SK-N-SH (cell line): Measurements from ENCODE around the gene PCIF1. TPM values are rescaled to one million over a fixed set of nuclear protein-coding genes. Genes with fewer than 3 reads are reported as not detected.

Source experiments
- CTCF ChIA-PET: fragments of 300-600, 350-600 bp; formaldehyde crosslinking; extraction: SDS; loops from one replicate; lab custom pipeline; 2021; lab: Yijun Ruan, JAX
- POLR2A ChIA-PET: fragments of 350-600 bp; sonication (Branson Sonifier 250); formaldehyde crosslinking; extraction: SDS; loops from one replicate; lab custom pipeline; 2020; ENCODE audit warnings: antibody characterized with exemption, inconsistent platforms; lab: Yijun Ruan, JAX
- DNase-seq: peaks from one replicate; pipeline ENCODE4 v3.0.0; 2012
- H2AFZ ChIP-seq: fragments of 200-600 bp; sonication (generic); 2 replicates; pipeline ENCODE4 v1.8.1; 2016; ENCODE audit warnings: antibody characterized with exemption, mild to moderate bottlenecking, low read depth
- H3F3A ChIP-seq: fragments of 200-600 bp; sonication (generic); replicated peaks from 2 replicates; pipeline ENCODE3; 2016; ENCODE audit warnings: antibody characterized with exemption, mild to moderate bottlenecking; ENCODE audit not compliant: insufficient read depth
- H3K27ac ChIP-seq, 2 experiments: fragments of 200-500 bp in 1 of 2; fragments of 200-600 bp in 1 of 2; sonication (Bioruptor generic) in 1 of 2; sonication (generic), shearing (Covaris generic) in 1 of 2; 2 replicates each; pipeline versions ENCODE4 v1.5.1 to v1.6.1; 2014 to 2016; ENCODE audit warnings: low read depth in 2 of 2, inconsistent platforms in 1 of 2, low read length in 1 of 2, mild to moderate bottlenecking in 1 of 2, mixed read lengths in 1 of 2
- H3K27me3 ChIP-seq: fragments of 200-600 bp; sonication (generic), shearing (Covaris generic); 2 replicates; pipeline ENCODE4 v1.6.1; 2016; ENCODE audit warnings: mixed run types; ENCODE audit not compliant: insufficient read depth
- H3K36me3 ChIP-seq, 2 experiments: fragments of 200-500 bp in 1 of 2; fragments of 200-600 bp in 1 of 2; sonication (Bioruptor generic) in 1 of 2; sonication (generic) in 1 of 2; replicated peaks in 1 of 2; 2 replicates each; pipeline versions ENCODE3 to v1.5.1; 2014 to 2016; ENCODE audit warnings: low read length in 1 of 2, mild to moderate bottlenecking in 1 of 2; ENCODE audit not compliant: insufficient read depth in 2 of 2, control insufficient read depth in 1 of 2
- H3K4me1 ChIP-seq, 2 experiments: fragments of 200-500 bp in 1 of 2; fragments of 200-600 bp in 1 of 2; sonication (Bioruptor generic) in 1 of 2; sonication (generic), shearing (Covaris generic) in 1 of 2; 2 replicates each; pipeline versions ENCODE4 v1.5.1 to v1.6.1; 2014 to 2016; ENCODE audit warnings: low read depth in 1 of 2, low read length in 1 of 2, mixed run types in 1 of 2; ENCODE audit not compliant: insufficient read depth in 2 of 2, control insufficient read depth in 1 of 2
- H3K4me2 ChIP-seq: fragments of 200-600 bp; sonication (generic), shearing (Covaris generic); 2 replicates; pipeline ENCODE4 v1.6.1; 2017; ENCODE audit warnings: mixed run types
- H3K4me3 ChIP-seq, 2 experiments: fragments of 200-500 bp in 1 of 2; fragments of 200-600 bp in 1 of 2; sonication (Bioruptor generic) in 1 of 2; sonication (generic), shearing (Covaris generic) in 1 of 2; 2 replicates each; pipeline versions ENCODE4 v1.5.1 to v1.8.1; 2014 to 2016; ENCODE audit warnings: low read depth in 2 of 2, inconsistent platforms in 1 of 2, low read length in 1 of 2, mild to moderate bottlenecking in 1 of 2, mixed read lengths in 1 of 2, moderate library complexity in 1 of 2
- H3K79me2 ChIP-seq: fragments of 200-600 bp; sonication (generic); 2 replicates; pipeline ENCODE4 v1.8.1; 2017; ENCODE audit warnings: mild to moderate bottlenecking; ENCODE audit not compliant: insufficient read depth
- H3K9ac ChIP-seq: fragments of 200-600 bp; sonication (generic); 2 replicates; pipeline ENCODE4 v1.6.1; 2017; ENCODE audit warnings: mixed run types
- H3K9me2 ChIP-seq: fragments of 200-600 bp; sonication (generic); 2 replicates; pipeline ENCODE4 v1.6.1; 2017; ENCODE audit warnings: mixed run types
- H3K9me3 ChIP-seq: fragments of 200-600 bp; sonication (generic); 2 replicates; pipeline ENCODE4 v1.6.1; 2017; ENCODE audit warnings: mixed run types, mild to moderate bottlenecking, moderate library complexity
- H4K20me1 ChIP-seq: fragments of 200-600 bp; sonication (generic); 2 replicates; pipeline ENCODE4 v1.6.1; 2017; ENCODE audit warnings: mild to moderate bottlenecking, mixed run types; ENCODE audit not compliant: insufficient read depth
- EP300 ChIP-seq, 2 experiments: IDR thresholded peaks; 2 replicates each; pipeline versions ENCODE4 v1.4.0 to v1.6.1; 2012; ENCODE audit warnings: borderline replicate concordance in 1 of 2, low read depth in 1 of 2, low read length in 1 of 2
- EZH2phosphoT487 ChIP-seq: fragments of 200-600 bp; sonication (generic); IDR thresholded peaks from 2 replicates; pipeline ENCODE4 v1.6.1; 2017; ENCODE audit warnings: low read depth, mixed run types, mild to moderate bottlenecking, antibody characterized with exemption, moderate library complexity, borderline replicate concordance
- FOSL2 ChIP-seq: IDR thresholded peaks from 2 replicates; pipeline ENCODE4 v1.4.0; 2012; ENCODE audit warnings: low read depth, mild to moderate bottlenecking, moderate library complexity, borderline replicate concordance
- FOXM1 ChIP-seq: IDR thresholded peaks from 2 replicates; pipeline ENCODE4 v1.4.0; 2012; ENCODE audit warnings: low read depth, mild to moderate bottlenecking
- JUND ChIP-seq: IDR thresholded peaks from 2 replicates; pipeline ENCODE4 v1.4.0; 2012
- MEF2A ChIP-seq: IDR thresholded peaks from 2 replicates; pipeline ENCODE4 v1.4.0; 2012; ENCODE audit warnings: low read depth, borderline replicate concordance
- MXI1 ChIP-seq: IDR thresholded peaks from 2 replicates; pipeline ENCODE4 v1.6.1; 2012; ENCODE audit warnings: mild to moderate bottlenecking, low read depth, low read length, improper control_type of control experiment
- NFIC ChIP-seq: IDR thresholded peaks from 2 replicates; pipeline ENCODE4 v1.4.0; 2012; ENCODE audit warnings: borderline replicate concordance
- NRF1 ChIP-seq: IDR thresholded peaks from 2 replicates; pipeline ENCODE4 v1.6.1; 2012; ENCODE audit warnings: low read depth, mild to moderate bottlenecking, low read length
- TEAD4 ChIP-seq: IDR thresholded peaks from 2 replicates; pipeline ENCODE4 v1.4.0; 2012; ENCODE audit warnings: mild to moderate bottlenecking, borderline replicate concordance; ENCODE audit not compliant: insufficient read depth
- WGBS: methylation state at CpG from one replicate; pipeline ENCODE4 v1.1.6; 2017; ENCODE audit warnings: low lambda C conversion rate; 5-methylcytosine and 5-hydroxymethylcytosine counted together
- polyA plus RNA-seq, 3 experiments: library from polyadenylated mRNA; depleted of rRNA; stranded (reverse); fragments of >200 nt; gene quantifications; 2 replicates each; pipeline ENCODE4 v1.2.3, GENCODE V29; 2012
- TF ChIP-seq, protein P1 (sequence below): IDR thresholded peaks from 2 replicates; pipeline ENCODE4 v1.6.1; 2012; ENCODE audit warnings: mild to moderate bottlenecking, low read depth, low read length, moderate library complexity
- TF ChIP-seq, protein P2 (sequence below): IDR thresholded peaks from 2 replicates; pipeline ENCODE4 v1.4.0; 2012; ENCODE audit warnings: low read depth, borderline replicate concordance
- TF ChIP-seq, protein P3 (sequence below): IDR thresholded peaks from 2 replicates; pipeline ENCODE4 v1.4.0; 2012; ENCODE audit warnings: low read depth, borderline replicate concordance
- TF ChIP-seq, protein P4 (sequence below): fragments of 150-350 bp; IDR thresholded peaks from 2 replicates; pipeline ENCODE4 v1.6.1; 2016; ENCODE audit warnings: mild to moderate bottlenecking, low read depth, low read length

Gene PCIF1
- polyA plus RNA-seq, 1 of the 3 experiments (the other 2 are of a cell fraction) = 23.1 TPM

DNA sequence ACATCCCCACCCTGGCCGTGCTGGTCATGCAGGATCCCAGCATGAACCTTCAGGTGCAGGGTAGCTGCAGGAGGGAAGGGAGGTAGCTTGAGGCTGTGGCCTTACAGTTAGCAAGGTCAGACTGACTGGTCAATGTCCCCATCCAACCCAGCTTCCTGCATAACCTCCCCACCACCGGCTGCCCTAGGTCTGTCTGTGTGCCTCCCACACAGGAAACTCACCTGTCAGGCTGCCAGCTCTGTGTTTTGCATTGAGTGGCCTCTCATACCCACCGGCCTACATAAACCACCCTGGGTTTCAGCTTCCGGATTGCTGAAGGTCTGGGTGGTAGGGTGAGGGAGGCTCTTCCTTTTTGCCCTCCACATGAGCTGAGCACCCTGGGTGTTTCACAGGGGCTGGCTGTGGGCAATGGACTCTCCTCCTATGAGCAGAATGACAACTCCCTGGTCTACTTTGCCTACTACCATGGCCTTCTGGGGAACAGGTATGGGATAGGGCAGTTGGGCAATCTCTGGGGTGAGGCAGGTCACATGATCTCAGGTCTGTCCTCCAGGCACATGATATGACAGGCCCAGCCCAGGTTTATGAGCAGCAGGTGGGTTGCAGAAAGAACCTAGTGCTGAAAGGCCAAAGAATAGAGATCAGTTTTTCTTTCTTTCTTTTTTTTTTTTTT lies 41.5 kb upstream of the PCIF1 start (continued):
- TF ChIP-seq, protein P1, sequence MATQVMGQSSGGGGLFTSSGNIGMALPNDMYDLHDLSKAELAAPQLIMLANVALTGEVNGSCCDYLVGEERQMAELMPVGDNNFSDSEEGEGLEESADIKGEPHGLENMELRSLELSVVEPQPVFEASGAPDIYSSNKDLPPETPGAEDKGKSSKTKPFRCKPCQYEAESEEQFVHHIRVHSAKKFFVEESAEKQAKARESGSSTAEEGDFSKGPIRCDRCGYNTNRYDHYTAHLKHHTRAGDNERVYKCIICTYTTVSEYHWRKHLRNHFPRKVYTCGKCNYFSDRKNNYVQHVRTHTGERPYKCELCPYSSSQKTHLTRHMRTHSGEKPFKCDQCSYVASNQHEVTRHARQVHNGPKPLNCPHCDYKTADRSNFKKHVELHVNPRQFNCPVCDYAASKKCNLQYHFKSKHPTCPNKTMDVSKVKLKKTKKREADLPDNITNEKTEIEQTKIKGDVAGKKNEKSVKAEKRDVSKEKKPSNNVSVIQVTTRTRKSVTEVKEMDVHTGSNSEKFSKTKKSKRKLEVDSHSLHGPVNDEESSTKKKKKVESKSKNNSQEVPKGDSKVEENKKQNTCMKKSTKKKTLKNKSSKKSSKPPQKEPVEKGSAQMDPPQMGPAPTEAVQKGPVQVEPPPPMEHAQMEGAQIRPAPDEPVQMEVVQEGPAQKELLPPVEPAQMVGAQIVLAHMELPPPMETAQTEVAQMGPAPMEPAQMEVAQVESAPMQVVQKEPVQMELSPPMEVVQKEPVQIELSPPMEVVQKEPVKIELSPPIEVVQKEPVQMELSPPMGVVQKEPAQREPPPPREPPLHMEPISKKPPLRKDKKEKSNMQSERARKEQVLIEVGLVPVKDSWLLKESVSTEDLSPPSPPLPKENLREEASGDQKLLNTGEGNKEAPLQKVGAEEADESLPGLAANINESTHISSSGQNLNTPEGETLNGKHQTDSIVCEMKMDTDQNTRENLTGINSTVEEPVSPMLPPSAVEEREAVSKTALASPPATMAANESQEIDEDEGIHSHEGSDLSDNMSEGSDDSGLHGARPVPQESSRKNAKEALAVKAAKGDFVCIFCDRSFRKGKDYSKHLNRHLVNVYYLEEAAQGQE = no peak
- no peak for TF ChIP-seq MXI1
- TF ChIP-seq, protein P2, sequence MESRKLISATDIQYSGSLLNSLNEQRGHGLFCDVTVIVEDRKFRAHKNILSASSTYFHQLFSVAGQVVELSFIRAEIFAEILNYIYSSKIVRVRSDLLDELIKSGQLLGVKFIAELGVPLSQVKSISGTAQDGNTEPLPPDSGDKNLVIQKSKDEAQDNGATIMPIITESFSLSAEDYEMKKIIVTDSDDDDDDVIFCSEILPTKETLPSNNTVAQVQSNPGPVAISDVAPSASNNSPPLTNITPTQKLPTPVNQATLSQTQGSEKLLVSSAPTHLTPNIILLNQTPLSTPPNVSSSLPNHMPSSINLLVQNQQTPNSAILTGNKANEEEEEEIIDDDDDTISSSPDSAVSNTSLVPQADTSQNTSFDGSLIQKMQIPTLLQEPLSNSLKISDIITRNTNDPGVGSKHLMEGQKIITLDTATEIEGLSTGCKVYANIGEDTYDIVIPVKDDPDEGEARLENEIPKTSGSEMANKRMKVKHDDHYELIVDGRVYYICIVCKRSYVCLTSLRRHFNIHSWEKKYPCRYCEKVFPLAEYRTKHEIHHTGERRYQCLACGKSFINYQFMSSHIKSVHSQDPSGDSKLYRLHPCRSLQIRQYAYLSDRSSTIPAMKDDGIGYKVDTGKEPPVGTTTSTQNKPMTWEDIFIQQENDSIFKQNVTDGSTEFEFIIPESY = no peak

DNA sequence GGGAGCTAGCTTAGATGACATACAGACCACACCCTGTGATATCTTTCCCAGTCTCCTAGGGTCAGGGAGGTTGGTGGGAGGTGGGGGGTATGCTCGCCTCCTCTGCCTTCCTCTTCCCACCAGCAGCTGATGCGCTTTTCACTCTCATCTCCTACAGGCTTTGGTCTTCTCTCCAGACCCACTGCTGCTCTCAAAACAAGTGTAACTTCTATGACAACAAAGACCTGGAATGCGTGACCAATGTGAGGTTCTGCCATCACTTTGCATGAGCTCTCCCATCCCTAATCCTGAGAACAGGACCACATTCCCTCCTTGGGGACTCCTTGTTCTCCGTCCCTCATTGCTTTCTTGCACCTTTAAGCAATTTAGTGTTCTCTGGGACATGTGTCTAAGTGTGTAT lies 40.7 kb upstream of the PCIF1 start:
- Histone ChIP-seq H3K9me3 (no peaks in the 10 kb centered on the region), H3K27me3 (no peaks in the 10 kb centered on the region), H3K4me2 (no peak overlapping the region), H3K36me3 (peaks cover 15 to 36% of the 10 kb centered on the region in 2 experiments), H3K9me2 (no peaks in the 10 kb centered on the region), H3F3A (peaks cover 10% of the 10 kb centered on the region), H3K79me2 (peaks cover 14% of the 10 kb centered on the region), H3K27ac (no peak overlapping the region), H3K9ac (no peak overlapping the region)
- CTCF ChIA-PET = no interaction called here
- DNase-seq = no peak
- 89% methylated on average over 4 of the region's 4 CpGs for WGBS
- no peak for TF ChIP-seq NFIC
- TF ChIP-seq, all 33 proteins: peak for 0
- no peak overlapping the region for H3K4me3 ChIP-seq
- peaks cover 0 to 9% of the 10 kb centered on the region in 2 experiments; a peak in 2 of 4 replicates for H3K4me1 ChIP-seq
- POLR2A ChIA-PET = interaction anchor here (0.6 kb wide), 1 partner anchor 100 kb away, joined by 3 read pairs; no protein-coding TSS in a partner anchor
- H4K20me1 ChIP-seq = no peaks in the 10 kb centered on the region
- no peak overlapping the region for H2AFZ ChIP-seq

DNA sequence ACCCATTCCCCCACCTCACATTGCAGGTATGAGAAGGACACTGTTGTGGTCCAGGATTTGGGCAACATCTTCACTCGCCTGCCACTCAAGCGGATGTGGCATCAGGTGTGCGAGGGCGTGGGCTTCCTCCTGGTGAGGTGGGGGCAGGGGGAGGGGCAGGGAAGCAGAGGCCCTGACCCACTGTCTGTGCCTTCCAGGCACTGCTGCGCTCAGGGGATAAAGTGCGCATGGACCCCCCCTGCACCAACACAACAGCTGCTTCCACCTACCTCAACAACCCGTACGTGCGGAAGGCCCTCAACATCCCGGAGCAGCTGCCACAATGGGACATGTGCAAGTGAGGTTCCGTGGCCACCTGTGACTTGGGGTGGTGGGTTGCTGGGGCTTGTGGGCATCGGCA lies 39.7 kb upstream of the PCIF1 start:
- peaks cover 11% of the 10 kb centered on the region for H3K79me2 ChIP-seq
- TF ChIP-seq, protein P3, sequence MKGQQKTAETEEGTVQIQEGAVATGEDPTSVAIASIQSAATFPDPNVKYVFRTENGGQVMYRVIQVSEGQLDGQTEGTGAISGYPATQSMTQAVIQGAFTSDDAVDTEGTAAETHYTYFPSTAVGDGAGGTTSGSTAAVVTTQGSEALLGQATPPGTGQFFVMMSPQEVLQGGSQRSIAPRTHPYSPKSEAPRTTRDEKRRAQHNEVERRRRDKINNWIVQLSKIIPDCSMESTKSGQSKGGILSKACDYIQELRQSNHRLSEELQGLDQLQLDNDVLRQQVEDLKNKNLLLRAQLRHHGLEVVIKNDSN = no peak
- TF ChIP-seq EP300 (IDR thresholded peaks at IDR 0.05; ENCODE audit: borderline replicate concordance in 1 of 2, low read depth in 1 of 2, low read length in 1 of 2) = no peak
- no peak for TF ChIP-seq FOXM1
- no peak for TF ChIP-seq MEF2A
- TF ChIP-seq NRF1 = no peak
- TF ChIP-seq TEAD4 = no peak
- TF ChIP-seq EZH2phosphoT487 = no peak
- TF ChIP-seq JUND = no peak
- TF ChIP-seq, protein P4, sequence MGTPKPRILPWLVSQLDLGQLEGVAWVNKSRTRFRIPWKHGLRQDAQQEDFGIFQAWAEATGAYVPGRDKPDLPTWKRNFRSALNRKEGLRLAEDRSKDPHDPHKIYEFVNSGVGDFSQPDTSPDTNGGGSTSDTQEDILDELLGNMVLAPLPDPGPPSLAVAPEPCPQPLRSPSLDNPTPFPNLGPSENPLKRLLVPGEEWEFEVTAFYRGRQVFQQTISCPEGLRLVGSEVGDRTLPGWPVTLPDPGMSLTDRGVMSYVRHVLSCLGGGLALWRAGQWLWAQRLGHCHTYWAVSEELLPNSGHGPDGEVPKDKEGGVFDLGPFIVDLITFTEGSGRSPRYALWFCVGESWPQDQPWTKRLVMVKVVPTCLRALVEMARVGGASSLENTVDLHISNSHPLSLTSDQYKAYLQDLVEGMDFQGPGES = no peak
- TF ChIP-seq FOSL2 = no peak
- TF ChIP-seq, all 33 proteins: peak for 0
- Histone ChIP-seq H3F3A (peaks cover 7% of the 10 kb centered on the region), H3K36me3 (peaks cover 15 to 43% of the 10 kb centered on the region in 2 experiments), H3K9me2 (no peaks in the 10 kb centered on the region), H3K9me3 (no peaks in the 10 kb centered on the region), H3K27me3 (no peaks in the 10 kb centered on the region), H3K4me2 (no peak overlapping the region), H3K4me1 (peaks cover 0 to 9% of the 10 kb centered on the region in 2 experiments; a peak in 2 of 4 replicates), H2AFZ (no peak overlapping the region), H3K9ac (no peak overlapping the region), H3K4me3 (no peak overlapping the region), H4K20me1 (no peaks in the 10 kb centered on the region), H3K27ac (no peak overlapping the region)
- DNase-seq = no peak
- ChIA-PET POLR2A (no interaction called here), CTCF (no interaction called here)
- 84% methylated on average over 11 of the region's 12 CpGs for whole genome bisulfite sequencing
